NCI-H1436 treated with DMSO at 0.1 percent for 48 hours (cell line): ENCODE measurements around the gene GORAB.

Experiments
- DNase-seq: peaks from one replicate; lab custom pipeline; 2025; lab: John Stamatoyannopoulos, UW

Gene GORAB

DNA sequence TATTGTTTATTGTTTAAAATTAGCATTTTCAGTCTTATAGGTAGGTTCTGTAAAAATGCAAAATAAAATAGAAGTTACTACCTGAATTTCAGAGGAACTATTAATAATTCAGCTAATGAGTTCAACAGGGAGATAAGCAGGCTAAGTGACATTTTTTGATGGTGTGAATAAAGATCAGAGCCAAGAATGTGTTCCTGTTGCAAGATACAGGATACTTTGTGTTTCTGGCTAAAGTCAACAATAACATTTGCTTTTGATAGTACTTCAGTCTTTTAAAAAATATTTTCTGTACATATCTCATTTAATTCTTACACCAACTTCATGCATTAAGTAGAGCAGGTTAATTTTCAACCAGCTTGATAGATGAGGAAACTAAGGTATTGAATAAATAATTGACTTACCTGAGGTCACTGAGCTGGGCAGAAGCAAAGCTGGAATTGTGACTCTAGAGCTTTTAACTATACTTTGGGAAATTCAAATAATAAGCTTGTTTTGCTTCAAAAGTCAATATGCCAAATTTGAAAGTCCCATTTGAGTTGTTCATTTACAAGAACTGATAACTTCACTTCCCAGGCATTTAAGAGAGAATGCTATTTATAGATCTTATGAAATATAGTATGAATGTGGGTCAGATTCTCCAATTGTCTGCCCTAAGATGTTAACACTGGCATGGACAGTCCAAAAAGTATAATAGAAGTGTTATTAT is 6.0 kb downstream of the GORAB start:
- DNase-seq = no peak

- DNase-seq = no peak
These were observed 6.7 kb downstream of the GORAB start for GRCh38 chr1:170538687-170539086.

DNA sequence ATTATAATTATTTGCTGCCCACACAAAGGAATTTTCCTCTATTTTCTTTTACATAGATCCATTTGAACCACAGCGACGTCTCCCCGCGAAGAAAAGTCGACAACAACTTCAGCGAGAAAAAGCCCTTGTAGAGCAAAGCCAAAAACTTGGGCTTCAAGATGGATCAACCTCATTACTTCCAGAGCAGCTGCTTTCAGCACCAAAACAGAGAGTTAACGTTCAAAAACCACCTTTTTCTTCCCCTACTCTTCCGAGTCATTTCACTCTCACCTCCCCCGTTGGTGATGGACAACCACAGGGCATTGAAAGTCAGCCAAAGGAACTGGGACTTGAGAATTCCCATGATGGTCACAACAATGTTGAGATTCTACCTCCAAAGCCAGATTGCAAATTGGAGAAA is 7.2 kb downstream of the GORAB start:
- DNase-seq = no peak

DNA sequence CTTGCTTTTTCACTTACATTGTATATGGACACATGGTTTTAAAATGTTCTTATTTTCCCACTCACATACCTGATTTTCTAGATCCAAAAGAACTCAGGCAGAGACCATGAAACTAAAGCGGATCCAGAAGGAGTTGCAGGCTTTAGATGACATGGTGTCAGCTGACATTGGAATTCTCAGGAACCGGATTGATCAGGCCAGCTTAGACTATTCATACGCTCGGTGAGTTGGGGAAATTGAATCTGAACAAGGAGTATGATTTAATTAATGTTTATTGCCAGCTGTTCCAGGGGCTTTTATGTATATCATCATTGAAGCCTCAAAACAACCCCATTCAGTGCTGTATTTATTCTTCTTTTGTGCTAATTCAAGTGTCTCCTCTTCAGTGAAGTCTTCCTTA is 12.7 kb downstream of the GORAB start:
- no peak for DNase-seq

DNA sequence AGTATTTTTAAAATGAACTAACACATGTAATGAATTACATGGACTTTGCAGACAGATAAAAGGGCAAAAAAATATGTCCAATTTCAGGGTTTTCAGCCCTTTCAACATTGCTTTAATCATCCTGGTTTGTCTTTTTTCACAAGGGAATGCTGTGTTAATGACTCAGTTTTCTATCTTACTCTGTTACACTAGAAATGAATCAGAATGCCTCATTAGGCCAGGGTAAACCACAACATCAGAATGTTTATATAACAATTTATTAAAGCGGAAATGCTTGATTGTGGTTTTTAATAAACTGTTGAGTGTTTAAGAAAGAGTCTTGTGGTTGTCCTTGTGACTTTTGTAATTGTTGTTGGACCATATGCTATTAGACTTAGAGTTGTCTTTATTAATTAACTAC is 13.5 kb downstream of the GORAB start:
- DNase-seq = no peak

DNA sequence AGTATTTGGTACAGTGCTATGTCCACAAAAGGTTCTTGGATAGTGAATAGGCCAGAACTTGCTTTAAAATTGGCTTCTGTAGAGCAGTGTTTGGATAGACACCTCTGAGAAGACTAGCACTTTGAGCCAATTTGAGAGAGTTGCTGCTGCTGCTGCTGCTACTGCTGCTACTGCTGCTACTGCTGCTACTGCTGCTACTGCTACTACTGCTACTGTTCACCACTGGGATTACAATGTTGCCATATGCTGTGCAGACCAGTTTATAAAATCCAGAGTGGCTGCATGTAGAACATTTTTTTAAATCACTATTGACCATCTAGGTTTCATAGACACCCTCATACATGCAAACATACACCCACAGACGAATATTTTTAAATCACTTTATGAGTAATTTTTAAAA is 15.3 kb downstream of the GORAB start:
- no peak for DNase-seq

GRCh38 chr1:170548497-170548896 is 16.5 kb downstream of the GORAB start:
- no peak for DNase-seq

DNA sequence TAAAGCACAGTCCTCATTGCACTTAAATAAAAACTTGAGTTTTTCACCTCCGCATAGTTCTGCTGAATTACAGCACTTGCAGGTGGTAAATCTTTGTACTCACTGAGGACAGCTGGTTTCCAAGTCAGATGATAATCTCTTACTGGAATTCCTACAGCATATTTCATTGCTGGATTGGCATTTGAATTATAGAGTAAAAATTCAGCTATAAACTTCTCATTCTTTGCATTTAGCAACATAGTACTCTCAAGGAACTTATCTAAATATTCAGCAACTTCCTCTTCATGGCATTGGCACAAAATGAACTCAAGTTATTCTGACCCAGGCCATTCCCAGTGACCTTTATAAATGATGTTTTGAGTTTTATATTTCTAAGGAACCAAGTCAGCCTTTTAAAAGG is 23.4 kb downstream of the GORAB start:
- DNase-seq = no peak

- DNase-seq = no peak
These were observed 25.0 kb downstream of the GORAB start for GRCh38 chr1:170556917-170557316.

DNA sequence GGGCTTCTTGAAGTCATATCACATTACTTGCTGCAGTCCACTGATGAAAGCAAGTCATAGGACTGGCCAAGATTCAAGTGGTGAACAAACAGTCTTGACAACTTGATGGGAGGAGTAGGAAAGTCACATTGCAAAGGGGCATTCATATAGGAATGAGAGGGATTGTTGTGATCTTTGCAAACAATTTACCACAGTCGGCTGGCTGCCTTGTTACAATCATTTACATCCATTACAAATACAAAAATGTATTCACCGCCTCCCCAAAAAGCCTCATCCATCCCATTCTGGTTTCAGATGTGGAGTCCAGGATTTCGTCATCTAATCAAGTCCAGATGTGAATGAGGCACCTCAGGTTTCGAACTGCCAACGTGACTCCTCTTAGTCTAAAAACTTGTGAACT is 26.8 kb downstream of the GORAB start:
- no peak for DNase-seq

DNA sequence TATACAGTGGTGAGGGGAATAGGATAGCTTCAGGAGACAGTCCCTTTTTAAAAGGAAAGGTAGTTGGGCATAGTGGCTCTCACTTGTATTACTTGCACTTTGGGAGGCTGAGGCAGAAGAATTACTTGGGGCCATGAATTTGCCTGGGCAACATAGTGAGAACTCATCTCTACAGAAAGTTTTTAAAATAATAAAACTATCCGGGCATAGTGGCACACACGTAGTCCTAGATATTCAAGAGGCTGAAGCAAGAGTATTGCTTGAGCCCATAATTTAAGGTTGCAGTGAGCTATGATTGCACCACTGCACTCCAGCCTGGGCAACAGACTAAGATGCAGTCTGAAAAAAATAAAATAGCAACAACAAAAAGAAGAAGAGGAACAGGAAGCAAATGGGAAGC is 27.2 kb downstream of the GORAB start:
- DNase-seq = no peak

GRCh38 chr1:170560681-170561285 is 28.8 kb downstream of the GORAB start:
- no peak for DNase-seq

DNA sequence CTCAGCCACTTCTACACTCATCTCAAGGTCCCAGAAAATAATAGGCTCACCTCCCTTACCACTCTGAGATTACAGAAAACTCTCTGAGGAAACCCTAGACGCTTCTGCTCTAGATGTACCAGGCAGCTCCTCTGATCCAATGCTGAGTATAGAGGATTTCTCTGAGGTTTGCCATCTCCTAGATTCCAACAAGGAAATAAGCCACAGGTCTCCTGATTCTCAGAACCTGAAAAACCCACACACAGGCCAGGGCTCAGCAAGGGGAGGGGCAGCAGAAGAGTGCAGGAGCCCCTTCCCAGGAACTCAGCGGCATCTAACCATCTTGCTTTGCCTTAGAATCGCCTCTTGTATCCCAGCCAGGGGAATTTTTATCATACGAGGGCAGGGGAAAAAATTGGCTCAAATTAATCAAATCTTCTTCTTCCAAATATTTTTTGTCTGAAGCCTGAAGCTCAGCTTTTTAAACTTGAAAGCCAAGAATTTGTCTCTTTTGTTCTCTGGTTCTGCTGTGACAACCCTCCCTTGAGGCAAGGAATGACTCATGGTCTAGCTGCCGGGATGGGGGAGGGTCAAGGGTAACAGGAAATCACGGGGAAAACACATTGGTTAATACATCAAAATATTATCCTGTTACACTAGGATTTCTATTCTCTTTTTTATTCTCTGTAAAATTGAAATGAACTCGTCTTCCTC is 30.8 kb downstream of the GORAB start:
- DNase-seq = no peak

DNA sequence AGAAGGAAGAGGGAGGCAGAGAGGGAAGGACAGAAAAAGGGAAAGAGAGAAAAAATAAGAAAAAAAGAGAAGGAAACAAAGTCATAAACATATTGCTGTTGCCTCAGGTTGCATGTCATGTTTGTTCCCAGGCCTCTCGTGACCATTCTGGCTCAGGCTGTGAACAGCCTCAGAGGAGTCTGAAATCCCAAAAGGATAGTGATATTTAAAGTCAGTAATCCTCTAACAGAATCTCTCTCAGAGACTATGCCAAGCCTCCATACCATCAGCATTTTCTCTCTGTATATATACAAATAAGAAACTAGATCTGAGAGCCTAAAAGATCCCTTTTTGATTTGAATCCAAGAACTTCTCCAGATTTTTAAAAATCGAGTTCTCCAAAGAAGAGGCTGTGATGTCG is 35.2 kb downstream of the GORAB start:
- DNase-seq = no peak

GRCh38 chr1:170568197-170568596 is 36.2 kb downstream of the GORAB start:
- DNase-seq = no peak

DNA sequence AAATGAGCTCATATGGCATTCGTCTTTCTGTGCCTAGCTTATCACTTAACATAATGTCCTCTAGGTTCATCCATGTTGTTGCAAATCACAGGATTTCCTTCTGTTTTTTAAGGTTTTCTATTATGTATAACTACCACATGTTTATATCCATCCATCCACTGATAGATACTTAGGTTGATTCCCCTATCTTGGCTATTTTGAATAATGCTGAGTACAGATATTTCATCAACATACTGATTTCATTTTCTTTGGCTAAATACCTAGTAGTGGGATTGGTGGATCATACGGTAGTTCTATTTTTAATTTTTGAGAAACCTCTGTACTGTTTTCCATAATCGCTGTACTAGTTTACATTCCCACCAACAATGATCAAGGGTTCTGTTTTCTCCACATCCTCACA is 45.0 kb downstream of the GORAB start:
- no peak for DNase-seq

- DNase-seq = no peak
These were observed 46.4 kb downstream of the GORAB start for GRCh38 chr1:170578359-170578758.

- DNase-seq = no peak
These were observed 48.9 kb downstream of the GORAB start for GRCh38 chr1:170580636-170581440.

- DNase-seq = no peak
These were observed 51.2 kb downstream of the GORAB start for GRCh38 chr1:170583186-170583585.

DNA sequence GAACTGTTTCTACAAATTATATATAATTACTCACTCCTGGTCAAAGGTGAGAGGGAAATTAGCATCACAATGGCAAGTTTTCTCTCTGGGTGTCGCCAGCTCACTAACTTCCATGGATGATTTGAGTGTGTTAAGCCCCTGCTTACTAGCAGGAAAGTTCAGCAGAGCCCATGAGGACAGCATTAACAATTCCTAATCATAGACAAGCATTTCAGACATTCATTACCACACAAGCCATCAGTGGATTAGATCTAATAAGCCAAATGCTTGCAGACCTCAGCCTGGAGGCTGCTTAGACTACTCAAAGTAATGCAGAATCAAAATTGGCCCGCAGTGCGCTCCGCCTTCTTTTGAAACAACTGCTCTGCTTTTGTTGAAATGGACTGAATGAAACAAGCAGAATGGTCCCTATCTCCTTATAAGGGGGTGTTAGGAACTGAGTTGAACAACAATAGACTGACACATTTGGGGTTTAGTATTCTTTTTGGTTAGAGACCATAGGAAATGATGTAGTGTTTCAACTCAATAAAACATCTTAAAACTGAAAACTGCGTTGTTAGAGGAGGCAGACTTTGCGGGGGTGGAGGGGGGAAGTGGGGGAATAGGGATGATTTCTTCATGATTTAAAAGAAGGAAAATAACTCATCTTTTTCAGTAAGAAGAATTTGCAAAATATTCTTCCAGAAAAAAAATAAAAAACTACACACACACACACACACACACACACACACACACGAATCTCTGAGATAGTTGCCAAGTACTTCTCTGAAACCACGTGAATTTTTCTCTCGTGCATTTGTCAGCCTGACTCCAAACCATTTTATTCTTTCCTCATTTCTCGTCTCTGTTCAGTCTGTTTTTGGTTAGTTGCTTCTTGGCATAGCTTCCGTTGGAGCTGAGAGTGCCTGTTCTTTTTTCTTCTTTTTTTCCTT is 54.6 kb downstream of the GORAB start:
- DNase-seq = no peak

DNA sequence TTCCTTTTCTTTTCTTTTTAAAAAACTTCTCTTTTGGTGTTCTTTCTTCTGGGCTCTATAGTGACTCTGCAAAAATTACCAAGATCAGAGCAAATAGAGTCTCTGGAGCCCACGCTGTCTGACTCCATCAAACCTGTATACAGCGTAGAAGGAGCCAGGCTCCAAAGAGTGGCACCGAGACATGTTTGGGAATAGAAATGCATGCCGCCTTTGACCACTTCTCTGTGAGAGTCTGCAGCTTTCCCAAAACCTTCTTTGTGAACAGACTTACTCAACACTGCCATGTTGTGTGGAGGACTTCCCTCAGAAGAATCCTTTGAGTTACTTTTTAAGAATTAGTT is 55.3 kb downstream of the GORAB start:
- no peak for DNase-seq
